NCI-H460 (cell line): ENCODE measurements around the gene SIPA1L3. TPM values are rescaled to one million over a fixed set of nuclear protein-coding genes. Genes with fewer than 3 reads are reported as not detected.
"Not testable (repeated sequence)": the region's sequence is repeated elsewhere in the genome, so short reads cannot be mapped to it uniquely, and the experiment has no call there.

ENCODE experiments used
- DNase-seq: peaks from one replicate; pipeline ENCODE4 v3.0.0-alpha.2; 2016; ENCODE audit warnings: low read depth; ENCODE audit errors: extremely low read depth
- total RNA-seq: library from RNA; depleted of rRNA; stranded (reverse); fragments of >200 nt; shearing (Covaris generic); gene quantifications from 2 replicates; pipeline ENCODE4 v1.2.3, GENCODE V29; 2014

The SIPA1L3 gene
- total RNA-seq, 1 experiment from 2014 or later = 3.4 TPM

- DNase-seq = no peak
These were observed 153.3 kb downstream of the SIPA1L3 start for GRCh38 chr19:38060331-38060730.

DNA sequence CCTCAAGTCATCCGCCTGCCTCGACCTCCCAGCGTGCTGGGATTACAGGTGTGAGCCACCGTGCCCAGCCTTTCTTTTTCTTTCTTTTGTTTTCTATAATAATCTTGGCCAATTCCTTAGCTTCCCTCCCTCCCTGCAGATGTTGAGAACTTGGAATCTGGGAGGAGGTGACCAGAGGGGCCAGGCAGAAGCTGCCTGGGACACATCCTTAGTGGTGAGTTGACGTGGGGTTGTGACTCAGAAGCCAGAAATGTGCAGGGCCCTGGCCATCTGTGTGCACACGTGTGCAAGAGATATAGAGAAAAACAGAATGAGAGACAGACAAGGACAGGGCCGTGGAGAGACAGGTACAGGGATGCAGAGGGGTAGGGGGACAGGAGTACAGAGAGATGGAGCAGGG is 154.3 kb downstream of the SIPA1L3 start:
- no peak for DNase-seq

GRCh38 chr19:38062959-38063761 is 156.2 kb downstream of the SIPA1L3 start:
- DNase-seq = no peak

- DNase-seq = no peak
These were observed 156.9 kb downstream of the SIPA1L3 start for GRCh38 chr19:38063928-38064327.

DNA sequence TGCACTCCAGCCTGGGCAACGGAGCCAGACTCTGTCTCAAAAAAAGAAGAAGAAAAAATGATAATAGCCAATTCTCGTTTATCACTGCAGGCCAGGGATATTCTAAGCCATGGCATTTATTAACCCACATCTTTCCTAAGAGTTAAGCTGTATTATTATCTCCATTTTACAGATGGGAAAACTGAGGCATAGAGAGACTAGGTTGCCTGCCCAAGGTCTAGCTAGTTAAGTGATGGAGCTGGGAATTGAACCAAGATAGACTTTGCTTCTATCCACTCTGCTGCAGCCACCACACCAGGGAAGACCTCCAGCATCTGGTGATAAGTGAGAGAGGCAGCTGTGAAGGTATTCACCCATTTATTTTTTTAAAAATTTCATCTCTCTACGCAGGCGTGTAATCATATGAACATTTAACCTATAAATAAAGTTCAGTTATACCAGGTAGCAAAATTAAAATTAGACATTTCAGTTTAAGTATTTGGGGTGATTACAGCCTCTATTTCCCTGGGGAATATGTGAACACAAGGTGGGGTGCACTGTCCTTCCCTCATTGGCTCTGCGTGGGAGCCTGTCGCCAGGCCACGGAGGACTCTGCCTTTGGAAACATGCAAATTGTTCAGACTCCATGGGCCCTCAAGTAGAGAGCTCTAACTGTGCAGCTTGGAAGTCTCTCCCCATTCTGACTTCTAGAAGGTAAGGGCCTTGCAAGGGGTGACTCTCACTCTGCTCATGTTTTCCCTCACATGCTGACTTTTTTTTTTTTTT is 157.8 kb downstream of the SIPA1L3 start:
- DNase-seq = no peak

- DNase-seq = not testable (repeated sequence)
These were observed 158.8 kb downstream of the SIPA1L3 start for GRCh38 chr19:38065775-38066174.

DNA sequence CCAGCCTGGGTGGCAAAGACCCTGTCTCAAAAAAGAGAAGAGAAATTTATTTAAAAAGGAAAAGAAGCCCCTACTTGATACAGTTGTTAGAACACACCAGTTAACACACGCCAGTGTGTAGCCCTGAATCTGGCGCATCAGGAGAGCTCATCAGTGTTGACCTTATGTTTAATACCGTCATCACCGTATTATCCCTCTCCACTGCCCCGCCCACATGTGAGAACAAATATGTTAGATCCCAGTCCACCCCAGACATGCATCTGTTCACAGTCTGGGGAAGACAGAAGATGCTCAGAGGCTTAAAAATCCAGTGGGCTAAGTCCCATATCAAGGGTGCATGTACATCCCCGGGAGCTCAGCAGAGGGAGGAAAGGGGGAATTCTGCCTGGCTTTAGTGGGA is 161.8 kb downstream of the SIPA1L3 start:
- no peak for DNase-seq

DNA sequence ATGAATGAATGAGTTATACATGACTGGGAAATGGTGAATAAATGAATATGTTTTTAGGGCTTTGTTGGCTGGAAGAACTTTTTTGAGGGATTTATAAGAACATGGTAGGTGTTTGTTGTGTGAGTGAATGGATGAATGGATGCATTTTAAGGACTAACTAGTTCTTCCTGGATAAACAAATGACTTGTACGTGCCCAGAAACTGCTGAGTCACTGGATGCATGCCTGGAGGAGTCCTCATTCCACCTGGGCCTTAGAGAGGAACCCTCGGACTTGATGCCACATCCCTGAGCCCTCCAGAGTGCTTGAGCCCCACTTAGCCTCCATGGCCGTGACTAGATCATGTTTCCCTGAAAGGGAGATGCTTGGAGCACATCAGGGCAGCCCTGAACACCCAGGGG is 163.6 kb downstream of the SIPA1L3 start:
- DNase-seq = peak; percentile 27

DNA sequence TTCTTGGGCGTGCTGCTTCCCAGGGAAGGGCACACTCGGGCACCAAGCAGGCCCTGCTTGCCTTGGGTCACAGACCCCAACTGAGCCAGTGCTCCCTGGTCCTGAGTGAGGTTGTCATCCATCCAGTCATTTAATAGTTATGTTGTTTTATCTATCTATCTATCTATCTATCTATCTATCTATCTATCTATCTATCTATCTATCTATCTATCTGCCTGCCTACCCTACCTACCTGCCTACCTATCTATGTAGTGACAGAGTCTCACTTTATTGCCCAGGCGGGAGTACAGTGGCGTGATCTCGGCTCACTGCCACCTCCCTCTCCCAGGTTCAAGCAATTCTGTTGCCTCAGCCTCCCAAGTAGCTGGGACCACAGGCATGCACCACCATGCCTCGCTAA is 164.0 kb downstream of the SIPA1L3 start:
- not testable (repeated sequence) for DNase-seq

- no peak for DNase-seq
These were observed 164.6 kb downstream of the SIPA1L3 start for GRCh38 chr19:38071647-38072046.

- DNase-seq = no peak
These were observed 166.1 kb downstream of the SIPA1L3 start for GRCh38 chr19:38072776-38073750.

DNA sequence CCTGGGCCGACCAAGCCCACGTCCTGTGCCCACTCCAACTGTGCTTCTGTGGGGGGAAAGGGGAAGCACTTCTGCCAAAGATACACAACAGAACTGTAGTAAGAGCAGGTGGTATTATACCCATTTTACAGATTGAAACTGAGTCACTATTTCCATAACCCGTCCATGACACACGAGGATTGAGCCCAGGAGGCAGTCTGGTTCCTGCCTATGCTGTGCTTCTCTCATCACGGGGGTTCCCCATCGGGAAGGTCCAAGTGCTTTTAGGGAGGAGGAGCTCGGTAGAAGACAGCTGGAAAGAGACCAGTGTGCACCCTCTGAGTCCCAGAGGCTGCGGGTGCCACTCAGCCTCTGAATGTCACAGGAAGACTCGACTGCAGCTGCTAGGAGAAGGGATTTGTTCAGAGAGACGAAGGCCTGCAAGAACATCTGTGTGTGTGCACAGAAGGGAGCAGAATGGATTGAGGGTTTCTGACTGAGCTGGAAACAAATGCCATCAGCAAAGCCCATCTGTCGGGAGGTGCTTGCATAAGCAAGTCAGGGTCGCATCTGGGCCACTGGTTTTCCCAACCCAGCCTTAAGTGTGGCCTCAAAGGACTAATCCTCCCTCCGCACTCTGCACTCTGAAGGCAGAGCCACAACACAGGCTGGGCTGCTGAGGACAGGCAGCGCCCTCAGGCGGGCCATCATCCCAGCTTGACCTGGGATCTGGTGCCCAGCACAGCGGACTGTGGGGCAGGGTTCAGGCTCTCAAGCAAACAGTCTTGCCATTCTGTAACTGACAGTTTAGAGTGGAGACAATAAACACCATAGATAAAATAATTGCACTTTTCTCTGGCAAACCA is 167.1 kb downstream of the SIPA1L3 start:
- DNase-seq = no peak

DNA sequence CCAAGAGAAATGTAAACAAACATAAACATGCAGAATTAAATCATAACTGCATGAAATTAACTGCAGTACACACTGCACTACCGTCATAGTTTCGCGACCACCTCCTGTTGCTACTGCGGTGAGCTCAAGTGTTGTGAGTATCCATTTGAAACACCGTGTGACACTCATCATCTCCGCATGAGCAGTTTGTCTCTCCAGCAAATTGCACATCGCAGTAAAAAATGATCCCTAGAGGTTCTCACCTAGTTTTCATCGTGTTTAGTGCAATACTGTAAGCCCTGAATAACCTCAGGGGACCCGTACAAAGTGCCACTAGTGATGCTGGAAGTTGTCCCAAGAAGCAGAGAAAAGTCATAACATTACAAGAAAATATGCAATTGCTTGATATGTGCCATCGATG is 169.3 kb downstream of the SIPA1L3 start:
- no peak for DNase-seq

DNA sequence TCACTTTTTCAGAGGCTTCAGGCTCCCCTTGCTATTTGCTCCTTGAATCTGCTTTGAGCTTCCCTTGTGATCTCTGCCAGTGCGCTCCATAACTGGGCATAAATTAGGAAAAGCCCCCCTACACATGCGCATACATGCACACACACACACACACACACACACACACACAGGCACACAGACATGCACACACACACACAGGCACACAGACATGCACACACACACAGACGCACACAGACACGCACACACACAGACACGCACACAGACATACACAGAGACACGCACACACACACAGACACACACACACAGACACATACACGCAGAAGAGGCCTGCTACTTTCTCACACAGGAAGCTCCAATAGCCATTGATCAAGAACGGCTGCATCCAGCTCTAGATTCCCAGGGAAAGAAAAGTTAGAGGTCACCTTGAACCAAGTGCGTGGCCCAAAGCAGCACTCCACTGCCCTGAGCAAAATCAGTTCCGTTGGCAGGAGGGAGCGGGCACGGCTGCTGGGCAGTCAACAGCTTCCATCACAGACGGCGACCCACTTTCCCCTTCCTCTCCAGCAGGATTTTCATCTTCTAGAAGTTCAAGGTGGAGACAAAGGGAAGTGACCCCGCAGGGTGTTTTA is 171.4 kb downstream of the SIPA1L3 start:
- no peak for DNase-seq

DNA sequence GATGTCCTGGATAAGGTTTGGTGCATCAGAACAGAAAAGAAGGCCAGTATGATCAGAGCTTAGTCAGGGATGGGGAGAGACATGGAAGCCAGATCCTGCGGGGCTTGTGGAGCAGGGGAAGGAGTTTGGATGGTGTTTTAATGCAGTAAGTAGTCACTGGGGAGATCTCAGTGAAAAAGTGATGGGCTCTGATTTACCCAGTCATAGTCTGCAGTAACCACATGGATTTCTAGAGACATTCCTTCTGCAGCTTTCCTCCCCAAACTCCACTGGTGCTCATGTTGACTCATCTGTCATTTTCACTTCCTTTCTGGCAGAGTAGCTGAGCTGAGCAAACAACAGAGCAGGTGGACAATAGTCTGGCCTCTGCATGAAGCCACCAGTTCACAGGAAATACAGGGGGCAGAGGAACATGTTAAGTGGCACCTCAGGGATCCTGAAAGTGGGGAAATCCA is 172.9 kb downstream of the SIPA1L3 start:
- DNase-seq = no peak

GRCh38 chr19:38081547-38082255 is 174.7 kb downstream of the SIPA1L3 start:
- DNase-seq = no peak

DNA sequence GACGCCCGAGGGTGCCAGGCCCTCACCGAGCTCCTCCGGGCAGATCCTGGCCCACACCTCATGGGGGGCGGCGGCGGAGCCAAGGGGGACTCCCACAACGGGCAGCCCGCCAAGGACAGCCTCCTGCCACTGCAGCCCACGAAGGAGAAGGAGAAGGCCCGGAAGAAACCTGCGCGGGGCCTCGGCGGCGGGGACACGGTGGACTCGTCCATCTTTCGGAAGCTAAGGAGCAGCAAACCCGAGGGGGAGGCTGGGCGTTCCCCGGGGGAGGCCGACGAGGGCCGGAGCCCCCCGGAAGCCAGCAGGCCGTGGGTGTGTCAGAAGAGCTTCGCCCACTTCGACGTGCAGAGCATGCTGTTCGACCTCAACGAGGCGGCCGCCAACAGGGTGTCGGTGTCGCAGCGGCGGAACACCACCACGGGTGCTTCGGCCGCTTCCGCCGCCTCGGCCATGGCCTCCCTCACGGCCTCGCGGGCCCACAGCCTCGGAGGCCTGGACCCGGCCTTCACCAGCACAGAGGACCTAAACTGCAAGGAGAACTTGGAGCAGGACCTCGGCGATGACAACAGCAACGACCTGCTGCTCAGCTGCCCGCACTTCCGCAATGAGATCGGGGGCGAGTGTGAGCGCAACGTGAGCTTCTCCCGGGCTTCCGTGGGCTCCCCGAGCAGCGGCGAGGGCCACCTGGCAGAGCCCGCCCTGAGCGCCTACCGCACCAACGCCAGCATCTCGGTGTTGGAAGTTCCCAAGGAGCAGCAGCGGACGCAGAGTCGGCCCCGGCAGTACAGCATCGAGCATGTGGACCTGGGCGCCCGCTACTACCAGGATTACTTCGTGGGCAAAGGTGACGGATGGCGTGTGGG is 175.5 kb downstream of the SIPA1L3 start:
- no peak for DNase-seq

DNA sequence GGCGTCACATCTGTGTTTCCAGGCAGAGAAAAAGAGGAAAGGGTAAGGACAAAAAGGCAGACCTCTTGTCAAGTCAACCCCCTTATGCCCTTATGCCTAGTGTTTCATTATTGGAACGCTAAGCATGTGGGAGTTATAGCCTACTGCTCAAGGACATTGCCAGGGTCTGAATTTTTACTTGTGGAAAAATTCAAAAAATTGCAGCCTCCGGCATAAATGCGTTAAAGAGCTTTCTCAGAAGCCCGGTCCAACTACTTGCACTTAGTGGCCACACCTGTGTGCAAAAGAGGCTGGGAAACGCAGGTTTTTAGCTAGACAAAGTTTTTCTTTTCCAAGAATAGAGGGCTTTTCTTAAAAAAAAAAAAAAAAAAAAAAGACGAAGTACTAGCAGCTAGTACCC is 177.2 kb downstream of the SIPA1L3 start:
- no peak for DNase-seq
